ENCODE results near the gene CAMK2D.

- TF ChIP-seq CTCF (conservative IDR thresholded peaks at IDR 0.05; ENCODE audit: low read length) (no peak), EZH2phosphoT487 (IDR thresholded peaks at IDR 0.05; ENCODE audit: borderline replicate concordance, low read depth, low read length) (no peak)
Measured at GRCh38 chr4:113677325-113677724, 84.2 kb downstream of the CAMK2D start.

All from OCI-LY7 (cell line).